ENCODE data around the gene FLT4. TPM values are rescaled to one million over a fixed set of nuclear protein-coding genes. Genes with fewer than 3 reads are reported as not detected.

The FLT4 gene
- total and polyA plus RNA-seq, 2 experiments from 2014 or later, result 3.9 to 9.0 TPM

GRCh38 chr5:180642181-180642775, 7.1 kb downstream of the FLT4 start:
- H3K27me3 ChIP-seq, result peaks cover 27% of the 10 kb centered on the region
- TF ChIP-seq, protein P1, sequence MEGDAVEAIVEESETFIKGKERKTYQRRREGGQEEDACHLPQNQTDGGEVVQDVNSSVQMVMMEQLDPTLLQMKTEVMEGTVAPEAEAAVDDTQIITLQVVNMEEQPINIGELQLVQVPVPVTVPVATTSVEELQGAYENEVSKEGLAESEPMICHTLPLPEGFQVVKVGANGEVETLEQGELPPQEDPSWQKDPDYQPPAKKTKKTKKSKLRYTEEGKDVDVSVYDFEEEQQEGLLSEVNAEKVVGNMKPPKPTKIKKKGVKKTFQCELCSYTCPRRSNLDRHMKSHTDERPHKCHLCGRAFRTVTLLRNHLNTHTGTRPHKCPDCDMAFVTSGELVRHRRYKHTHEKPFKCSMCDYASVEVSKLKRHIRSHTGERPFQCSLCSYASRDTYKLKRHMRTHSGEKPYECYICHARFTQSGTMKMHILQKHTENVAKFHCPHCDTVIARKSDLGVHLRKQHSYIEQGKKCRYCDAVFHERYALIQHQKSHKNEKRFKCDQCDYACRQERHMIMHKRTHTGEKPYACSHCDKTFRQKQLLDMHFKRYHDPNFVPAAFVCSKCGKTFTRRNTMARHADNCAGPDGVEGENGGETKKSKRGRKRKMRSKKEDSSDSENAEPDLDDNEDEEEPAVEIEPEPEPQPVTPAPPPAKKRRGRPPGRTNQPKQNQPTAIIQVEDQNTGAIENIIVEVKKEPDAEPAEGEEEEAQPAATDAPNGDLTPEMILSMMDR (IDR thresholded peaks at IDR 0.05; ENCODE audit: low read depth, low read length), result no peak
- no peak for DNase-seq (ENCODE audit: low read depth in 1 of 2, low spot score in 1 of 2)
- H3K36me3 ChIP-seq, result no peaks in the 10 kb centered on the region
- H3K4me1 ChIP-seq (ENCODE audit: low read depth), result no peaks in the 10 kb centered on the region
- H3K9me3 ChIP-seq (ENCODE audit: low read depth), result no peaks in the 10 kb centered on the region
- H3K27ac ChIP-seq, result no peak overlapping the region
- no peak overlapping the region for H3K4me3 ChIP-seq

DNA sequence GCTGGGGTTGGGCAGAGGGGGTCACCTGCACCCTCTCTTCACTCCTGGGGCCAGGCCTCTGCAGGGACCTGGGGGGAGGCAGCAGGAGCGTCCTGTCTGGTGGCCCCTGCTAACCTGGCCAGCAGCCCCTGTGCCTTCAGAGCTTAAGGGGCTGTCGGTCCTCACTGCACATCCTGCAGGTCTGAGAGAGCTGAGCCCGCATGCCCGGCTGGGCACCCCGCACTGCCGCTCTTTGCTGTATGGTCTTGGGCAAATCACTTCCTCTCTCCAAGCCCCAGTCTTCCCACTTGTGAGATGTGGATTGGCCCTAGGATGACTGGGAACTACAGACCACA, 7.9 kb downstream of the FLT4 start:
- DNase-seq (ENCODE audit: low read depth in 1 of 2, low spot score in 1 of 2), result no peak
- H3K4me1 ChIP-seq (ENCODE audit: low read depth), result no peaks in the 10 kb centered on the region

GRCh38 chr5:180640861-180641565, 8.4 kb downstream of the FLT4 start:
- no peak for DNase-seq (ENCODE audit: low read depth in 1 of 2, low spot score in 1 of 2)
- TF ChIP-seq, protein P1 (IDR thresholded peaks at IDR 0.05; ENCODE audit: low read depth, low read length), result no peak
- no peak overlapping the region for H3K4me3 ChIP-seq
- H3K36me3 ChIP-seq, result no peaks in the 10 kb centered on the region
- no peaks in the 10 kb centered on the region for H3K4me1 ChIP-seq (ENCODE audit: low read depth)
- H3K27me3 ChIP-seq, result peaks cover 15% of the 10 kb centered on the region
- no peak overlapping the region for H3K27ac ChIP-seq
- H3K9me3 ChIP-seq (ENCODE audit: low read depth), result no peaks in the 10 kb centered on the region

More for the DNA sequence above, 7.9 kb downstream of the FLT4 start:
- peaks cover 19% of the 10 kb centered on the region for H3K27me3 ChIP-seq
- H3K9me3 ChIP-seq (ENCODE audit: low read depth), result no peaks in the 10 kb centered on the region
- H3K27ac ChIP-seq, result no peak overlapping the region
- no peak overlapping the region for H3K4me3 ChIP-seq
- TF ChIP-seq, protein P1 (IDR thresholded peaks at IDR 0.05; ENCODE audit: low read depth, low read length), result no peak
- no peaks in the 10 kb centered on the region for H3K36me3 ChIP-seq

DNA sequence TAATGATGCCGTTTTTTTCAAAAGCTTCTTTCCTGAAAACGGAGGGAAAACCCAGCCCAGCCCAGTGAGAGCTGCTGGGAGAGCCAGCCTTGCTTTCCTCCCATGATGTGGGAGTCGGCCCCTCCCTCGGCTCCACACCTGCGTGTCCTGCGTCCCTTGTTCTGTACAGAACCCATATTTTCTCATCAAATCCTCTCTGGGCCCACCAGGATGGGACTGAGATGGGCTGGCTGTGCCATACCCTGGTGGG, 8.9 kb downstream of the FLT4 start:
- Histone ChIP-seq H3K36me3 (no peaks in the 10 kb centered on the region), H3K4me3 (no peak overlapping the region), H3K27me3 (peaks cover 11% of the 10 kb centered on the region), H3K27ac (no peak overlapping the region), H3K4me1 (ENCODE audit: low read depth) (no peaks in the 10 kb centered on the region), H3K9me3 (ENCODE audit: low read depth) (no peaks in the 10 kb centered on the region)
- DNase-seq (ENCODE audit: low read depth in 1 of 2, low spot score in 1 of 2), result no peak
- TF ChIP-seq, protein P1 (IDR thresholded peaks at IDR 0.05; ENCODE audit: low read depth, low read length), result no peak

- Histone ChIP-seq H3K4me1 (ENCODE audit: low read depth) (no peaks in the 10 kb centered on the region), H3K9me3 (ENCODE audit: low read depth) (no peaks in the 10 kb centered on the region), H3K4me3 (no peak overlapping the region), H3K27ac (no peak overlapping the region), H3K27me3 (peaks cover 6% of the 10 kb centered on the region), H3K36me3 (no peaks in the 10 kb centered on the region)
- TF ChIP-seq, protein P1 (IDR thresholded peaks at IDR 0.05; ENCODE audit: low read depth, low read length), result no peak
- no peak for DNase-seq (ENCODE audit: low read depth in 1 of 2, low spot score in 1 of 2)
Measured at GRCh38 chr5:180639741-180640610, 9.4 kb downstream of the FLT4 start.
